ENCODE results near the gene MEIS3.

The MEIS3 gene

DNA sequence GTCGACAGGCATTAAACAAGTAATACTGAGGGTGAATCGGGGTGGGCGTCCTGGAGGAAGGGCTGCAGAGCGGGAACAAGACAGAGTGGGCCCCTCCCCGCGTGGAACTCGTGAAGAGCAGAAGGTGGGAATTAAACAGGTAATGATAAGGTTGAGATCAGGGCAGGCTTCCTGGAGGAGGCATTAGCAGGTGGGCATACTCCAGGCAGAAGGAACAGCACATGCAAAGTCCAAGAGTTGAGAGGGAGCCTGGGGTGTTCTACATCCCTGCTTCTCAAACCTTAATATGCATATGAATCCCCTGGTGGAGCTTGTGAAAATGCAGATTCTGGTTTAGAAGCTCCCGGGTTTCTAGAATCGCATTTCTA lies 29.0 kb upstream of the MEIS3 start:
- TF ChIP-seq POLR2AphosphoS5 (IDR thresholded peaks at IDR 0.05; ENCODE audit: low read depth, low read length) (no peak), SPI1 (IDR thresholded peaks at IDR 0.05; ENCODE audit: low read depth, low read length) (no peak), PAX5 (IDR thresholded peaks at IDR 0.05; ENCODE audit: insufficient read depth, low read length, severe bottlenecking) (no peak), POLR2A (IDR thresholded peaks at IDR 0.05; ENCODE audit: low read depth, low read length) (no peak), POU2F2 (IDR thresholded peaks at IDR 0.05; ENCODE audit: low read depth, low read length) (no peak), TAF1 (IDR thresholded peaks at IDR 0.05; ENCODE audit: low read depth, low read length) (no peak)
- no peak for DNase-seq (ENCODE audit: insufficient read length, low spot score)
- FAIRE-seq, result no peak

DNA sequence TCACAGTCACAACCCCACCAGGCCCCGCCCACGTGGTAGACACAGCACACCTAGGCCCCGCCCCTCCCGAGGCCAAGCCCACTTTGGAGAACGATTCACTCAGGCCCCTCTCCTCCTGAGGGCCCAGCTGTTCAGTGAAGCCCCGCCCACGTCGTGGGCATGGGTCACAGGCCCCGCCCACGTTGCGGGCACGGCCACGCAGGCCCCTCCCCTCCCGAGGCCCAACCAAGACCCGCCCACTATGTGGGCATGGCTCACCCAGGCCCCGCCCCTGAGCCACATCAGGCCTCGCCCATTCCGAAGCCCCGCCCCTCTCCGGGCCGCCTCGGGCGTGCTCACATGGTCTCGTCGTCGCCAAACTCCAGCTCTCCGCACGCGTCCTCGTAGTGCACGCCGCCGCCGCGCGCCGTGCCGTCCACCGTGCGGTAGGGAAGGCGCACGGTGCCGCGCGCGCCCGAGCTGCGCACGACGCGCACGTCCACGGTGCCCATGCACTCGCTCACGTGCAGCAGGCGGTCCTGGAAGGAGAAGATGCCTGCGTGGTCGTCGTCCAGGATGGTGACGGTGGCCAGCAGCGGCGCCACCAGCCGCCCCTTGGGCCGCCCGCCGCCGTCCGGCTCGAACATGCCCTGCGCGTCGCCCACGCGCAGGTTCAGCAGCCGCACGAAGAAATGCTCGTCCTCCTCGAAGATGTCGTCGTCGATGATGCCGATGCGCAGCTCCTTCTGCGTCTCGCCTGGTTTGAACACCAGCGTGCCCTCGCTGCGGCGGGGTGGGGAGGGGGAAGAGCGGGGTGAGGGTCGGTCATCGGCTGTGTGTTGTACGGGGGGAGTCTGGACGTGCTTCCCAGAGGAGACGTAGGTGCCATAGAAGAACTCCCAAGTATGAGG lies 28.4 kb upstream of the MEIS3 start:
- no peak for TF ChIP-seq TAF1 (IDR thresholded peaks at IDR 0.05; ENCODE audit: low read depth, low read length)
- no peak for TF ChIP-seq POLR2A (IDR thresholded peaks at IDR 0.05; ENCODE audit: low read depth, low read length)
- no peak for TF ChIP-seq PAX5 (IDR thresholded peaks at IDR 0.05; ENCODE audit: insufficient read depth, low read length, severe bottlenecking)
- TF ChIP-seq SPI1 (IDR thresholded peaks at IDR 0.05; ENCODE audit: low read depth, low read length), result no peak
- no peak for TF ChIP-seq POLR2AphosphoS5 (IDR thresholded peaks at IDR 0.05; ENCODE audit: low read depth, low read length)
- no peak for TF ChIP-seq POU2F2 (IDR thresholded peaks at IDR 0.05; ENCODE audit: low read depth, low read length)
- FAIRE-seq, result no peak
- DNase-seq (ENCODE audit: insufficient read length, low spot score), result no peak

GRCh38 chr19:47446534-47447469 lies 27.5 kb upstream of the MEIS3 start:
- FAIRE-seq, result no peak
- no peak for DNase-seq (ENCODE audit: insufficient read length, low spot score)
- TF ChIP-seq TAF1 (IDR thresholded peaks at IDR 0.05; ENCODE audit: low read depth, low read length) (no peak), PAX5 (IDR thresholded peaks at IDR 0.05; ENCODE audit: insufficient read depth, low read length, severe bottlenecking) (no peak), POLR2A (IDR thresholded peaks at IDR 0.05; ENCODE audit: low read depth, low read length) (no peak), POU2F2 (IDR thresholded peaks at IDR 0.05; ENCODE audit: low read depth, low read length) (no peak), POLR2AphosphoS5 (IDR thresholded peaks at IDR 0.05; ENCODE audit: low read depth, low read length) (no peak), SPI1 (IDR thresholded peaks at IDR 0.05; ENCODE audit: low read depth, low read length) (no peak)

GRCh38 chr19:47445937-47446402 lies 26.6 kb upstream of the MEIS3 start:
- FAIRE-seq, result peak; percentile 77

DNA sequence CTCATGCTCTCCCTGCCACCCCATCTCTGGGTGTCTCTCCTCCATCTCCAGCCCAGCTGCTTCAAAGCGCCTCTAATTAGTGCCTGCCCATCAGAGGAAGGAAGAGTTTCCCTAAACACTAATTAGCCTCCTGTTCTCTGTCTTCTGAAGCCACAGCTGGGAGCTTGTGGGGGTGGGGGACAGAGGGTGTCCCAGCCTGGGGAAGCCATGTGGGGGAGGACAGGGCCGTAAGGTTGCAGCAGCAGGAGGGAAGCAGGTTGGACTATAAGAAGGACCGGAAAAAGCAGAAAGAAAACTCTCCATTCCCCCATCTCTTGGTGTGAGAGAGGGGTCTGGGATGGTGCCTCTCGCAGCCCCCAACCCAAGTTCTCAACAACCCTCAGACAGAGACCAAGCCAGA lies 26.2 kb upstream of the MEIS3 start:
- DNase-seq (ENCODE audit: insufficient read length, low spot score) (no peak), FAIRE-seq (no peak)
- TF ChIP-seq POU2F2 (IDR thresholded peaks at IDR 0.05; ENCODE audit: low read depth, low read length) (no peak), POLR2AphosphoS5 (IDR thresholded peaks at IDR 0.05; ENCODE audit: low read depth, low read length) (no peak)

More at GRCh38 chr19:47445937-47446402, 26.6 kb upstream of the MEIS3 start:
- TF ChIP-seq TAF1 (IDR thresholded peaks at IDR 0.05; ENCODE audit: low read depth, low read length), result no peak
- no peak for TF ChIP-seq POLR2AphosphoS5 (IDR thresholded peaks at IDR 0.05; ENCODE audit: low read depth, low read length)
- TF ChIP-seq POU2F2 (IDR thresholded peaks at IDR 0.05; ENCODE audit: low read depth, low read length), result no peak
- no peak for TF ChIP-seq POLR2A (IDR thresholded peaks at IDR 0.05; ENCODE audit: low read depth, low read length)
- no peak for TF ChIP-seq PAX5 (IDR thresholded peaks at IDR 0.05; ENCODE audit: insufficient read depth, low read length, severe bottlenecking)
- no peak for TF ChIP-seq SPI1 (IDR thresholded peaks at IDR 0.05; ENCODE audit: low read depth, low read length)
- DNase-seq (ENCODE audit: insufficient read length, low spot score), result no peak

DNA sequence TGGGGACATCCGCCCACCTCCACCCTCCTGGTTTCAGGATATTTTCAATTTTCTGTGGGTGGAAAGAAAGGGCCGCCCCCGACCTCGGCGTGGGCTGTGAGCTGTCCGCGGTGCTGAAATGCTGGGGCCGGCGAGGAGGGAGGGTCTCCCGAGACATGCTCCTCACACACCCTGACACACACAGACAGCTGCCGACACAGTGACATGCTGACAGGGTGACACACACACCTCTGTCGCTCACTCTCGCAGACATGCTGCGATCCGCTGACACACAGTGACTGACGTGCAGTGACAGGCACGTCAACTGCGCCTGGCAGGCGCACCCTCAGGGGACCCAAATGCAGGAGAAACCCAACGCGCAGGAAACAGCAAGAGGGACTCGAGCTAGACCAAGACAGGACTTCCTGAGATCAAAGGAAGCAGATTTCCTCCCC lies 25.1 kb upstream of the MEIS3 start:
- DNase-seq (ENCODE audit: insufficient read length, low spot score), result no peak
- FAIRE-seq, result no peak
- TF ChIP-seq PAX5 (IDR thresholded peaks at IDR 0.05; ENCODE audit: insufficient read depth, low read length, severe bottlenecking), result no peak
- TF ChIP-seq POLR2AphosphoS5 (IDR thresholded peaks at IDR 0.05; ENCODE audit: low read depth, low read length), result no peak
- TF ChIP-seq POLR2A (IDR thresholded peaks at IDR 0.05; ENCODE audit: low read depth, low read length), result no peak
- no peak for TF ChIP-seq TAF1 (IDR thresholded peaks at IDR 0.05; ENCODE audit: low read depth, low read length)

- TF ChIP-seq POU2F2 (IDR thresholded peaks at IDR 0.05; ENCODE audit: low read depth, low read length) (no peak), PAX5 (IDR thresholded peaks at IDR 0.05; ENCODE audit: insufficient read depth, low read length, severe bottlenecking) (no peak), TAF1 (IDR thresholded peaks at IDR 0.05; ENCODE audit: low read depth, low read length) (no peak), POLR2AphosphoS5 (IDR thresholded peaks at IDR 0.05; ENCODE audit: low read depth, low read length) (no peak), POLR2A (IDR thresholded peaks at IDR 0.05; ENCODE audit: low read depth, low read length) (no peak), SPI1 (IDR thresholded peaks at IDR 0.05; ENCODE audit: low read depth, low read length) (no peak)
- no peak for DNase-seq (ENCODE audit: insufficient read length, low spot score)
- FAIRE-seq, result no peak
Measured at GRCh38 chr19:47443331-47443730, 24.0 kb upstream of the MEIS3 start.

DNA sequence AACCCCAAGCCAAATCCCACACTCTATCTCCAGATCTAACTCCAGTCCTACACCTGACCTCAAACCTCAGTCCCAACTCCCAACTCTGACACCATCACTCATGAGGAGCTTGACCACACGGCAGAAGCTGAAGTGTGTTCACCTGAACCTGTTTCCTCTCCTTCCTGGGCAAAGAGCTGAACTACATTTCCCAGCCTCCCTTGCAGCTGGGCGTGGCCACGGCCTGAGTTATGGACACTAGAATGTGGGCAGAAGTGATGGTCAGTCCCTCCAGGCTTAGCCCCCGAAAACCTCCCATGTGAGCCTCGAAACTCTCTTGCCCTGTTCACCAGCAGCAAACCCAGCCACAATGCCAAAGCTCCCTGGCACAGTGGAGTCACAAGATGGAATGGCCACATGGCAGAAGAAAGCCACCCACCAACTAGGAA lies 19.5 kb upstream of the MEIS3 start:
- TF ChIP-seq POLR2A (IDR thresholded peaks at IDR 0.05; ENCODE audit: low read depth, low read length) (no peak), SPI1 (IDR thresholded peaks at IDR 0.05; ENCODE audit: low read depth, low read length) (no peak), POU2F2 (IDR thresholded peaks at IDR 0.05; ENCODE audit: low read depth, low read length) (no peak), POLR2AphosphoS5 (IDR thresholded peaks at IDR 0.05; ENCODE audit: low read depth, low read length) (no peak), PAX5 (IDR thresholded peaks at IDR 0.05; ENCODE audit: insufficient read depth, low read length, severe bottlenecking) (no peak), TAF1 (IDR thresholded peaks at IDR 0.05; ENCODE audit: low read depth, low read length) (no peak)
- DNase-seq (ENCODE audit: insufficient read length, low spot score), result no peak
- peak; percentile 75 for FAIRE-seq

- no peak for DNase-seq (ENCODE audit: insufficient read length, low spot score)
- no peak for FAIRE-seq
- no peak for TF ChIP-seq POU2F2 (IDR thresholded peaks at IDR 0.05; ENCODE audit: low read depth, low read length)
- TF ChIP-seq POLR2AphosphoS5 (IDR thresholded peaks at IDR 0.05; ENCODE audit: low read depth, low read length), result no peak
- no peak for TF ChIP-seq PAX5 (IDR thresholded peaks at IDR 0.05; ENCODE audit: insufficient read depth, low read length, severe bottlenecking)
- no peak for TF ChIP-seq SPI1 (IDR thresholded peaks at IDR 0.05; ENCODE audit: low read depth, low read length)
- TF ChIP-seq TAF1 (IDR thresholded peaks at IDR 0.05; ENCODE audit: low read depth, low read length), result no peak
- TF ChIP-seq POLR2A (IDR thresholded peaks at IDR 0.05; ENCODE audit: low read depth, low read length), result no peak
Measured at GRCh38 chr19:47437500-47437899, 18.2 kb upstream of the MEIS3 start.
